Suprapubic skin (tissue), 4 donors: ENCODE results near the gene PPAN.

Source experiments
- EP300 ChIP-seq: sonication (generic); formaldehyde crosslinking; IDR thresholded peaks from one replicate; pipeline ENCODE4 v1.6.1; 2017; ENCODE audit warnings: antibody characterized with exemption
- POLR2A ChIP-seq, 2 donors: fragments of 450-650 bp; IDR thresholded peaks; one replicate each; pipeline ENCODE4 v1.6.1; 2017; ENCODE audit warnings: antibody characterized with exemption in 2 of 2, mild to moderate bottlenecking in 2 of 2, moderate library complexity in 2 of 2
- POLR2AphosphoS5 ChIP-seq, 3 donors: sonication (generic); formaldehyde crosslinking; IDR thresholded peaks; one replicate each; pipeline ENCODE4 v1.6.1; 2017; ENCODE audit warnings: antibody characterized with exemption in 3 of 3
- TF ChIP-seq, protein P1 (sequence below), 2 donors: fragments of 200-600 bp in 1 of 2; fragments of 450-650 bp in 1 of 2; sonication (generic) in 1 of 2; IDR thresholded peaks; one replicate each; pipeline ENCODE4 v1.5.1; 2016 to 2019; ENCODE audit warnings: antibody characterized with exemption in 2 of 2, mild to moderate bottlenecking in 1 of 2, moderate library complexity in 1 of 2

- TF ChIP-seq, protein P1, sequence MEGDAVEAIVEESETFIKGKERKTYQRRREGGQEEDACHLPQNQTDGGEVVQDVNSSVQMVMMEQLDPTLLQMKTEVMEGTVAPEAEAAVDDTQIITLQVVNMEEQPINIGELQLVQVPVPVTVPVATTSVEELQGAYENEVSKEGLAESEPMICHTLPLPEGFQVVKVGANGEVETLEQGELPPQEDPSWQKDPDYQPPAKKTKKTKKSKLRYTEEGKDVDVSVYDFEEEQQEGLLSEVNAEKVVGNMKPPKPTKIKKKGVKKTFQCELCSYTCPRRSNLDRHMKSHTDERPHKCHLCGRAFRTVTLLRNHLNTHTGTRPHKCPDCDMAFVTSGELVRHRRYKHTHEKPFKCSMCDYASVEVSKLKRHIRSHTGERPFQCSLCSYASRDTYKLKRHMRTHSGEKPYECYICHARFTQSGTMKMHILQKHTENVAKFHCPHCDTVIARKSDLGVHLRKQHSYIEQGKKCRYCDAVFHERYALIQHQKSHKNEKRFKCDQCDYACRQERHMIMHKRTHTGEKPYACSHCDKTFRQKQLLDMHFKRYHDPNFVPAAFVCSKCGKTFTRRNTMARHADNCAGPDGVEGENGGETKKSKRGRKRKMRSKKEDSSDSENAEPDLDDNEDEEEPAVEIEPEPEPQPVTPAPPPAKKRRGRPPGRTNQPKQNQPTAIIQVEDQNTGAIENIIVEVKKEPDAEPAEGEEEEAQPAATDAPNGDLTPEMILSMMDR (IDR thresholded peaks at IDR 0.05) = no peak
- TF ChIP-seq POLR2A (IDR thresholded peaks at IDR 0.05) = no peak
- no peak for TF ChIP-seq EP300
- no peak for TF ChIP-seq POLR2AphosphoS5 (IDR thresholded peaks at IDR 0.05)
These were observed 38.0 kb upstream of the PPAN start for GRCh38 chr19:10068205-10068604.
